ENCODE results near the gene MPND.

Gene MPND

GRCh38 chr19:4300589-4300988 lies 42.8 kb upstream of the MPND start:
- ATAC-seq: no peak
- TF ChIP-seq ESRRG (CRISPR knock-in tag; IDR thresholded peaks at IDR 0.05) (no peak), OSR1 (CRISPR knock-in tag; IDR thresholded peaks at IDR 0.05) (no peak), PATZ1 (CRISPR knock-in tag; IDR thresholded peaks at IDR 0.05; ENCODE audit: borderline replicate concordance) (no peak), TCF4 (CRISPR knock-in tag; IDR thresholded peaks at IDR 0.05; ENCODE audit: borderline replicate concordance) (no peak), ZFP3 (CRISPR knock-in tag; IDR thresholded peaks at IDR 0.05) (no peak), BACH2 (CRISPR knock-in tag; IDR thresholded peaks at IDR 0.05; ENCODE audit: borderline replicate concordance) (no peak), ZNF565 (CRISPR knock-in tag; conservative IDR thresholded peaks at IDR 0.05; ENCODE audit: low read depth) (no peak), CSRNP3 (CRISPR knock-in tag; IDR thresholded peaks at IDR 0.05) (no peak)
- TF ChIP-seq, protein P1, sequence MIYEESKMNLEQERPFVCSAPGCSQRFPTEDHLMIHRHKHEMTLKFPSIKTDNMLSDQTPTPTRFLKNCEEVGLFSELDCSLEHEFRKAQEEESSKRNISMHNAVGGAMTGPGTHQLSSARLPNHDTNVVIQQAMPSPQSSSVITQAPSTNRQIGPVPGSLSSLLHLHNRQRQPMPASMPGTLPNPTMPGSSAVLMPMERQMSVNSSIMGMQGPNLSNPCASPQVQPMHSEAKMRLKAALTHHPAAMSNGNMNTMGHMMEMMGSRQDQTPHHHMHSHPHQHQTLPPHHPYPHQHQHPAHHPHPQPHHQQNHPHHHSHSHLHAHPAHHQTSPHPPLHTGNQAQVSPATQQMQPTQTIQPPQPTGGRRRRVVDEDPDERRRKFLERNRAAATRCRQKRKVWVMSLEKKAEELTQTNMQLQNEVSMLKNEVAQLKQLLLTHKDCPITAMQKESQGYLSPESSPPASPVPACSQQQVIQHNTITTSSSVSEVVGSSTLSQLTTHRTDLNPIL (CRISPR knock-in tag; IDR thresholded peaks at IDR 0.05; ENCODE audit: low read depth): no peak

DNA sequence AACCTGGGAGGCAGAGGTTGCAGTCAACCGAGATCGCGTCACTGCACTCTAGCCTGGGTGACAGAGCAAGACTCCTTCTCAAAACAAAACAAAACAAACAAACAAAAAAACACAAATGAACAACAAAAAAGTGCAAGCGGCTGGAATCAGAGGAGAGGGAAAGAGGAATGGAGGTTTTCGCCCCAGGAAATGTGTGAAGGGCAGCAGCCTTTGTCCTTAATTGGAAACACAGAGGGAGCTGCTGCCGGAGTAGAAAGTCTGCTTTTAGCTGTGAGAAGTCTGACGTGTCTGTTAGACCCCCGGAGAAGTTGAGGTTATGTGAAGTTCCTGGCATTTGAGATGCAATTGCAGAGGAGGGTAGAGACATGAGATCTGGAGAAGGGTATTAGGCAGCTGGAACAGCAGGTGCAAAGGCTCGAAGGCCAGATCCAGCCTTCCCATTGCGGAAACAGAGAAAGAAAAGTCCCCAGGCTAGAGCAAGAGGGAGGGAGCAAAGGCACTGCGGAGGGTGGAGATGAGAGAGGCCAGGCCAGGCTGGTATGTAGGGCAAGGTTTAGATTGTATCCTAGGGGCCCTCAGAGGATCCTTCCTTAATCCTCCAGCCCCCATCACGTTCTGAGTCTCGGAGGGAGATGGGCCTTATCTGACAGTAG lies 41.6 kb upstream of the MPND start:
- no peak for TF ChIP-seq ZFP30 (CRISPR knock-in tag; IDR thresholded peaks at IDR 0.05)
- TF ChIP-seq, protein P2, sequence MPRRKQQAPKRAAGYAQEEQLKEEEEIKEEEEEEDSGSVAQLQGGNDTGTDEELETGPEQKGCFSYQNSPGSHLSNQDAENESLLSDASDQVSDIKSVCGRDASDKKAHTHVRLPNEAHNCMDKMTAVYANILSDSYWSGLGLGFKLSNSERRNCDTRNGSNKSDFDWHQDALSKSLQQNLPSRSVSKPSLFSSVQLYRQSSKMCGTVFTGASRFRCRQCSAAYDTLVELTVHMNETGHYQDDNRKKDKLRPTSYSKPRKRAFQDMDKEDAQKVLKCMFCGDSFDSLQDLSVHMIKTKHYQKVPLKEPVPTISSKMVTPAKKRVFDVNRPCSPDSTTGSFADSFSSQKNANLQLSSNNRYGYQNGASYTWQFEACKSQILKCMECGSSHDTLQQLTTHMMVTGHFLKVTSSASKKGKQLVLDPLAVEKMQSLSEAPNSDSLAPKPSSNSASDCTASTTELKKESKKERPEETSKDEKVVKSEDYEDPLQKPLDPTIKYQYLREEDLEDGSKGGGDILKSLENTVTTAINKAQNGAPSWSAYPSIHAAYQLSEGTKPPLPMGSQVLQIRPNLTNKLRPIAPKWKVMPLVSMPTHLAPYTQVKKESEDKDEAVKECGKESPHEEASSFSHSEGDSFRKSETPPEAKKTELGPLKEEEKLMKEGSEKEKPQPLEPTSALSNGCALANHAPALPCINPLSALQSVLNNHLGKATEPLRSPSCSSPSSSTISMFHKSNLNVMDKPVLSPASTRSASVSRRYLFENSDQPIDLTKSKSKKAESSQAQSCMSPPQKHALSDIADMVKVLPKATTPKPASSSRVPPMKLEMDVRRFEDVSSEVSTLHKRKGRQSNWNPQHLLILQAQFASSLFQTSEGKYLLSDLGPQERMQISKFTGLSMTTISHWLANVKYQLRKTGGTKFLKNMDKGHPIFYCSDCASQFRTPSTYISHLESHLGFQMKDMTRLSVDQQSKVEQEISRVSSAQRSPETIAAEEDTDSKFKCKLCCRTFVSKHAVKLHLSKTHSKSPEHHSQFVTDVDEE (CRISPR knock-in tag; IDR thresholded peaks at IDR 0.05): no peak
- no peak for TF ChIP-seq ZFP3 (CRISPR knock-in tag; IDR thresholded peaks at IDR 0.05)
- TF ChIP-seq POU6F1 (CRISPR knock-in tag; IDR thresholded peaks at IDR 0.05; ENCODE audit: borderline replicate concordance, low read depth): no peak
- no peak for TF ChIP-seq ZNF8 (CRISPR knock-in tag; IDR thresholded peaks at IDR 0.05)
- TF ChIP-seq ZNF70 (CRISPR knock-in tag; IDR thresholded peaks at IDR 0.05): no peak
- TF ChIP-seq ZNF565 (CRISPR knock-in tag; conservative IDR thresholded peaks at IDR 0.05; ENCODE audit: low read depth): no peak
- no peak for TF ChIP-seq PATZ1 (CRISPR knock-in tag; IDR thresholded peaks at IDR 0.05; ENCODE audit: borderline replicate concordance)
- TF ChIP-seq CSDC2 (CRISPR knock-in tag; IDR thresholded peaks at IDR 0.05): no peak
- no peak for TF ChIP-seq OSR1 (CRISPR knock-in tag; IDR thresholded peaks at IDR 0.05)
- TF ChIP-seq RARB (CRISPR knock-in tag; IDR thresholded peaks at IDR 0.05): no peak
- TF ChIP-seq, protein P1 (CRISPR knock-in tag; IDR thresholded peaks at IDR 0.05; ENCODE audit: low read depth): no peak
- TF ChIP-seq PPARA (CRISPR knock-in tag; IDR thresholded peaks at IDR 0.05; ENCODE audit: borderline replicate concordance): no peak
- no peak for TF ChIP-seq ESRRG (CRISPR knock-in tag; IDR thresholded peaks at IDR 0.05)
- TF ChIP-seq TOX (CRISPR knock-in tag; IDR thresholded peaks at IDR 0.05; ENCODE audit: borderline replicate concordance): no peak
- TF ChIP-seq BACH2 (CRISPR knock-in tag; IDR thresholded peaks at IDR 0.05; ENCODE audit: borderline replicate concordance): no peak
- no peak for ATAC-seq
